ENCODE results near the gene MAP2K3.

MAP2K3 gene

DNA sequence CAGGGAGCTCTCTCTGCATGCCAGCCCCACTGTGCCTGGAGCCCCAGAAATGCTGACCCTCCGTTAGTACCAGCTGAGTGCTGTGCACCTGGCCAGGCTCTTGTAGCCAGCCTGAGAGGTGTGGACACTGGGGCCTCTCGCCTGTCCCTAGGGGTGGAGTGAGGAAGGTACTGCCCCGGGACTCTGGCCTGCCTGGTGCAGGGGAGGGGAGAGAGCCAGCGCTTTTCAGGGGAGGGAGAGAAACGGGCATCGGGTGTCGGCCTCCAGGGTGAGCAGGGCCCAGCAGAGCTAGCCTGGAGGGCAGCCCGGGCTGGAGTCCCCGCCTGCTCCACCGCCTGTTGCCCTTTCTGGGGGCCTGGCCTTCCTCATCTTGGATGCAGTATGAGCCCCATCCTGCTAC is 13.1 kb downstream of the MAP2K3 start:
- H3K14ac ChIP-seq (ENCODE audit: low read length) = peak overlapping the region; percentile 44
- no peak overlapping the region for H4K8ac ChIP-seq (ENCODE audit: low read depth, low read length)
- H3K4me1 ChIP-seq (ENCODE audit: control insufficient read depth in 2 of 2, insufficient read depth in 1 of 2, low read depth in 1 of 2, low read length in 2 of 2) = no peaks in the 10 kb centered on the region
- no peak overlapping the region for H3K9ac ChIP-seq (ENCODE audit: low read depth, low read length, poor library complexity)
- DNase-seq (ENCODE audit: low spot score) = no peak
- peaks cover 7% of the 10 kb centered on the region for H3K79me1 ChIP-seq (ENCODE audit: low read depth, low read length)
- no peak overlapping the region for H3K4me3 ChIP-seq (ENCODE audit: low read length in 2 of 2)
- peak overlapping the region; percentile 87 for H3K23ac ChIP-seq (ENCODE audit: low read depth, low read length, poor library complexity)
- H2BK12ac ChIP-seq (ENCODE audit: low read length) = peak overlapping the region; percentile 63
- H3K18ac ChIP-seq (ENCODE audit: low read length) = peak overlapping the region; percentile 75
- H3K27ac ChIP-seq (replicated peaks; ENCODE audit: low read length) = no peak overlapping the region
- H3K36me3 ChIP-seq (replicated peaks in 1 of 2; ENCODE audit: control insufficient read depth in 2 of 2, insufficient read depth in 2 of 2, low read length in 2 of 2) = peaks cover 7 to 27% of the 10 kb centered on the region in 2 donors
- no CpG with 5 or more reads among the region's 10 CpGs for WGBS, 2 donors (ENCODE audit: extremely low coverage in 2 of 2, insufficient read length in 2 of 2, insufficient replicate concordance in 1 of 2)
- H3K27me3 ChIP-seq (ENCODE audit: control insufficient read depth in 3 of 3, insufficient read depth in 3 of 3, low read depth in 1 of 3, low read length in 3 of 3) = no peaks in the 10 kb centered on the region
- H3K4ac ChIP-seq (ENCODE audit: low read length) = no peak overlapping the region
- H3K4me2 ChIP-seq (ENCODE audit: insufficient read depth, low read length, poor library complexity, severe bottlenecking) = no peak overlapping the region
- no peak overlapping the region for H2AFZ ChIP-seq (ENCODE audit: low read length)
- H4K91ac ChIP-seq (ENCODE audit: low read depth, low read length, poor library complexity) = no peak overlapping the region
- H2BK120ac ChIP-seq (ENCODE audit: low read depth, low read length) = no peak overlapping the region
- peaks cover 0 to 26% of the 10 kb centered on the region in 2 donors for H3K9me3 ChIP-seq (replicated peaks in 1 of 2; ENCODE audit: control insufficient read depth in 2 of 2, insufficient read depth in 1 of 2, low read depth in 1 of 2, low read length in 2 of 2)
- H2BK15ac ChIP-seq (ENCODE audit: low read length) = no peak overlapping the region
- H2BK5ac ChIP-seq (ENCODE audit: low read length) = peak overlapping the region; percentile 19
- H2AK5ac ChIP-seq (ENCODE audit: low read depth, low read length) = peak overlapping the region; percentile 72

DNA sequence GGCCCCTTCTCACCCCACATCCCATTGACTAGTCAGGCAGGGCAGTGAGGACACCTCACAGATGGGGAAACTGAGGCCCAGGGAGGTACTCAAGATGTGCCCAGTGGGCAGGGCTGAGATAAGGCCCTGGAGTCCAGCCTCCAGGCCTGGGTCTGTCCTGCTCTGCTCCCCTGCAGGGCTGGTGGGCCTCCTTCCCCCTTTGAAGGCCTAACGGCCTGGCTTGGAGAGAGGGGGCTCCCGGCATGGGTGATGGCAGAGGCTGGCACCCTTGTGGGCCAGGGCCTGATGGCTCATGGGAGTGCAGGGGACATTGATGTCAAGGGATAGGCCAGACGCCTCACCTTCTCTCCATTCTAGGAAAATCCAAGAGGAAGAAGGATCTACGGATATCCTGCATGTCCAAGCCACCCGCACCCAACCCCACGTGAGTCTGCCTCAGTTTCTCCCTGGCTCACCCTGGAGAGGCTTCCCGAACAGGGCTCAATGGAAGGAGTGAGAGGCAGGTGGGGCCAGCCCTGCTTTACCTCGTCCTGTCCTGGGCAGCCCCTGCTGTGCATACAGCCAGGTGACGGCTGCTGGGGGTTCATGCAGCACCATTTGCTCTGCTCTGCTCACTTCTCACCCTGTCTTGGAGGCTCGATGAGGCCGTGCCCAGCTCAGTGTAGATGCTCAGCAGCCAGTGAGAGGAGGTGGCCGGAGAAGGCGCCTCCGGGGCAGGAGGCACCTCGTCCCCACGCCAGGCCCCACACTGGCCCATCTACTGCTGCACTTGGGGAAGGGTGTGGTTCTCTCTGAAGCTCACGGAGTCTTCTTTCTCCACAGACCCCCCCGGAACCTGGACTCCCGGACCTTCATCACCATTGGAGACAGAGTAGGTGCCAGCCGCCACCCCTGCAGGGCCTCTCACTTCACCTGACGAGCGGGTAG is 13.8 kb downstream of the MAP2K3 start:
- H3K4me2 ChIP-seq (ENCODE audit: insufficient read depth, low read length, poor library complexity, severe bottlenecking) = no peak overlapping the region
- peak overlapping the region; percentile 86 for H2BK12ac ChIP-seq (ENCODE audit: low read length)
- H3K4ac ChIP-seq (ENCODE audit: low read length) = no peak overlapping the region
- H2AFZ ChIP-seq (ENCODE audit: low read length) = no peak overlapping the region
- H3K9ac ChIP-seq (ENCODE audit: low read depth, low read length, poor library complexity) = peak overlapping the region; percentile 36
- H3K9me3 ChIP-seq (replicated peaks in 1 of 2; ENCODE audit: control insufficient read depth in 2 of 2, insufficient read depth in 1 of 2, low read depth in 1 of 2, low read length in 2 of 2) = peaks cover 0 to 23% of the 10 kb centered on the region in 2 donors
- no peak for DNase-seq (ENCODE audit: low spot score)
- H3K4me3 ChIP-seq (ENCODE audit: low read length in 2 of 2) = no peak overlapping the region
- H3K27ac ChIP-seq (replicated peaks; ENCODE audit: low read length) = no peak overlapping the region
- H2BK120ac ChIP-seq (ENCODE audit: low read depth, low read length) = peak overlapping the region; percentile 36
- peak overlapping the region; percentile 86 for H4K8ac ChIP-seq (ENCODE audit: low read depth, low read length)
- H3K79me1 ChIP-seq (ENCODE audit: low read depth, low read length) = peaks cover 5% of the 10 kb centered on the region
- no peaks in the 10 kb centered on the region for H3K4me1 ChIP-seq (ENCODE audit: control insufficient read depth in 2 of 2, insufficient read depth in 1 of 2, low read depth in 1 of 2, low read length in 2 of 2)
- peak overlapping the region; percentile 77 for H2BK5ac ChIP-seq (ENCODE audit: low read length)
- H3K14ac ChIP-seq (ENCODE audit: low read length) = peak overlapping the region; percentile 95
- H3K18ac ChIP-seq (ENCODE audit: low read length) = peak overlapping the region; percentile 67
- peak overlapping the region; percentile 35 for H2BK15ac ChIP-seq (ENCODE audit: low read length)
- no CpG with 5 or more reads among the region's 22 CpGs for WGBS, 2 donors (ENCODE audit: extremely low coverage in 2 of 2, insufficient read length in 2 of 2, insufficient replicate concordance in 1 of 2)
- no peaks in the 10 kb centered on the region for H3K27me3 ChIP-seq (ENCODE audit: control insufficient read depth in 3 of 3, insufficient read depth in 3 of 3, low read depth in 1 of 3, low read length in 3 of 3)
- H2AK5ac ChIP-seq (ENCODE audit: low read depth, low read length) = peak overlapping the region; percentile 72
- H4K91ac ChIP-seq (ENCODE audit: low read depth, low read length, poor library complexity) = no peak overlapping the region
- peaks cover 7 to 34% of the 10 kb centered on the region in 2 donors for H3K36me3 ChIP-seq (replicated peaks in 1 of 2; ENCODE audit: control insufficient read depth in 2 of 2, insufficient read depth in 2 of 2, low read length in 2 of 2)
- no peak overlapping the region for H3K23ac ChIP-seq (ENCODE audit: low read depth, low read length, poor library complexity)

DNA sequence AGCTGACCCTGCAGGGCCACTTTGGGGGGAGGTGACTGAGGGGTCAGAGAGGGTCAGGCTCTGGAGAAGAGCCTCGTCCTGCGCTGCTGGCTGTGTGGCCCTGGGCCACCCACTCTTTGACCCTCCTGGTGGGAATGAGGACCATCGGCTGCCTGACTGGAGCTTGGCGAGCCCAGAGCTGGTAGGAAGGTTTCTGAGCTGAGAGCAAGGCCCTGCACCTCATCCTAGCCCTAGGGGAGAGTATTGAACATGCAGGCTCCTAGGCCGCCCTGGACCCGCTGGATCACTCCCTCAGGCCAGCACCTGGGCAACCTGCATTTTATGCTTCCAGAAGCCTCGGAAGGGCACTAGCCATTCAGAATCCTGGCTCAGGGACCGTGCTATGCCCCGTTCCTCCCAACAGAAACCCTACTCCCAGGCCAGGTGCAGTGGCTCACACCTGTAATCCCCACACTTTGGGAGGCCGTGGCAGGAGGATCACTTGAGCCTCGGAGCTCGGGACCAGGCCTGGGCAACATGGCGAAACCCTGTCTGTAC is 14.5 kb downstream of the MAP2K3 start:
- Histone ChIP-seq H3K36me3 (replicated peaks in 1 of 2; ENCODE audit: control insufficient read depth in 2 of 2, insufficient read depth in 2 of 2, low read length in 2 of 2) (peaks cover 7 to 36% of the 10 kb centered on the region in 2 donors), H2BK5ac (ENCODE audit: low read length) (peak overlapping the region; percentile 77), H2BK12ac (ENCODE audit: low read length) (no peak overlapping the region), H2AK5ac (ENCODE audit: low read depth, low read length) (peak overlapping the region; percentile 3), H3K4me2 (ENCODE audit: insufficient read depth, low read length, poor library complexity, severe bottlenecking) (no peak overlapping the region), H3K9ac (ENCODE audit: low read depth, low read length, poor library complexity) (no peak overlapping the region), H3K23ac (ENCODE audit: low read depth, low read length, poor library complexity) (no peak overlapping the region), H3K27me3 (ENCODE audit: control insufficient read depth in 3 of 3, insufficient read depth in 3 of 3, low read depth in 1 of 3, low read length in 3 of 3) (no peaks in the 10 kb centered on the region), H3K27ac (replicated peaks; ENCODE audit: low read length) (no peak overlapping the region), H3K79me1 (ENCODE audit: low read depth, low read length) (peaks cover 5% of the 10 kb centered on the region), H3K4me3 (ENCODE audit: low read length in 2 of 2) (no peak overlapping the region), H2BK120ac (ENCODE audit: low read depth, low read length) (no peak overlapping the region), H3K9me3 (replicated peaks in 1 of 2; ENCODE audit: control insufficient read depth in 2 of 2, insufficient read depth in 1 of 2, low read depth in 1 of 2, low read length in 2 of 2) (peaks cover 0 to 21% of the 10 kb centered on the region in 2 donors), H3K4ac (ENCODE audit: low read length) (no peak overlapping the region), H4K91ac (ENCODE audit: low read depth, low read length, poor library complexity) (no peak overlapping the region), H2BK15ac (ENCODE audit: low read length) (no peak overlapping the region), H3K14ac (ENCODE audit: low read length) (no peak overlapping the region), H3K4me1 (ENCODE audit: control insufficient read depth in 2 of 2, insufficient read depth in 1 of 2, low read depth in 1 of 2, low read length in 2 of 2) (no peaks in the 10 kb centered on the region), H2AFZ (ENCODE audit: low read length) (no peak overlapping the region), H3K18ac (ENCODE audit: low read length) (peak overlapping the region; percentile 67), H4K8ac (ENCODE audit: low read depth, low read length) (no peak overlapping the region)
- no CpG with 5 or more reads among the region's 13 CpGs for WGBS, 2 donors (ENCODE audit: extremely low coverage in 2 of 2, insufficient read length in 2 of 2, insufficient replicate concordance in 1 of 2)
- no peak for DNase-seq (ENCODE audit: low spot score)

DNA sequence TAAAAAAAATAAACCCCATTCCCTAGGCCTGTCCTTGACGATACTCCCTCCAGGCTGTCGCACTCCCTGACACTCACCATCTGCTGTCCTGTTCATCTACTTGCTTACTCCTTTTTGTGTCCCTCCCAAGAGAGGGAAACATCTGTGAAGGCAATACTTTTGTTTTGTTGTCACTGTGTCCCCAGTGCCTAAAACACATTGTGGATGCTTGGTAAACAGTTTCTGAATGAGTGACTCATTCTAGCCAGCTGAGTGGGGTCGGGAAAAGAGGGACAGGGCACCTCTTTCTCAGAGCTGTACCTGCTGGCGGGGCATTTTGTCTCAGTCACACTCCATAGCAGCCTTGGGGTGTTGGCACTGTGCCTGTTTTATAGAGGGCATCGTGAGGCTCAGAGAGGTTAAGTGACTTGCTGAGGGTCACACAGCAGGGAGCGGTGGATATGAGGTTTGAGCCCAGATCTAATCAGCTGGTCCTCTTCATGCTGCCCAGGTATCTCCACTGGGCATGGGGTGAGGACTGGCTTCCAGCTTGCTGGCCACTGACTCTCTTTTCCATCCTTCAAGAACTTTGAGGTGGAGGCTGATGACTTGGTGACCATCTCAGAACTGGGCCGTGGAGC is 15.6 kb downstream of the MAP2K3 start:
- Histone ChIP-seq H3K27ac (replicated peaks; ENCODE audit: low read length) (no peak overlapping the region), H3K9me3 (replicated peaks in 1 of 2; ENCODE audit: control insufficient read depth in 2 of 2, insufficient read depth in 1 of 2, low read depth in 1 of 2, low read length in 2 of 2) (peaks cover 0 to 20% of the 10 kb centered on the region in 2 donors), H2BK15ac (ENCODE audit: low read length) (no peak overlapping the region), H3K4me3 (ENCODE audit: low read length in 2 of 2) (no peak overlapping the region), H2AK5ac (ENCODE audit: low read depth, low read length) (peak overlapping the region; percentile 60), H3K14ac (ENCODE audit: low read length) (no peak overlapping the region), H3K27me3 (ENCODE audit: control insufficient read depth in 3 of 3, insufficient read depth in 3 of 3, low read depth in 1 of 3, low read length in 3 of 3) (no peaks in the 10 kb centered on the region), H3K9ac (ENCODE audit: low read depth, low read length, poor library complexity) (peak overlapping the region; percentile 54), H4K91ac (ENCODE audit: low read depth, low read length, poor library complexity) (peak overlapping the region; percentile 31), H3K79me1 (ENCODE audit: low read depth, low read length) (peaks cover 5% of the 10 kb centered on the region), H3K4me2 (ENCODE audit: insufficient read depth, low read length, poor library complexity, severe bottlenecking) (no peak overlapping the region), H4K8ac (ENCODE audit: low read depth, low read length) (no peak overlapping the region), H2AFZ (ENCODE audit: low read length) (no peak overlapping the region), H3K36me3 (replicated peaks in 1 of 2; ENCODE audit: control insufficient read depth in 2 of 2, insufficient read depth in 2 of 2, low read length in 2 of 2) (peaks cover 7 to 36% of the 10 kb centered on the region in 2 donors), H3K18ac (ENCODE audit: low read length) (peak overlapping the region; percentile 61), H2BK12ac (ENCODE audit: low read length) (no peak overlapping the region), H3K23ac (ENCODE audit: low read depth, low read length, poor library complexity) (peak overlapping the region; percentile 78), H3K4me1 (ENCODE audit: control insufficient read depth in 2 of 2, insufficient read depth in 1 of 2, low read depth in 1 of 2, low read length in 2 of 2) (no peaks in the 10 kb centered on the region), H2BK120ac (ENCODE audit: low read depth, low read length) (peak overlapping the region; percentile 68), H3K4ac (ENCODE audit: low read length) (no peak overlapping the region), H2BK5ac (ENCODE audit: low read length) (peak overlapping the region; percentile 33)
- no peak for DNase-seq (ENCODE audit: low spot score)
- WGBS, 2 donors (ENCODE audit: extremely low coverage in 2 of 2, insufficient read length in 2 of 2, insufficient replicate concordance in 1 of 2) = no CpG with 5 or more reads among the region's 7 CpGs

Measured in neuronal stem cell (in vitro differentiated cells).